HG03342 (cell line): ENCODE data around the gene KIAA1614.

Experiments used
- ATAC-seq: cut with Tn5 transposase; IDR thresholded peaks from one replicate; pipeline ENCODE4 v1.9.1; 2021; ENCODE audit warnings: mild to moderate bottlenecking, moderate library complexity; ENCODE audit not compliant: unreplicated experiment

Gene KIAA1614

GRCh38 chr1:180981596-180982387, 69.1 kb downstream of the KIAA1614 start:
- ATAC-seq: peak; percentile 90

GRCh38 chr1:180982422-180982821, 69.7 kb downstream of the KIAA1614 start:
- no peak for ATAC-seq

DNA sequence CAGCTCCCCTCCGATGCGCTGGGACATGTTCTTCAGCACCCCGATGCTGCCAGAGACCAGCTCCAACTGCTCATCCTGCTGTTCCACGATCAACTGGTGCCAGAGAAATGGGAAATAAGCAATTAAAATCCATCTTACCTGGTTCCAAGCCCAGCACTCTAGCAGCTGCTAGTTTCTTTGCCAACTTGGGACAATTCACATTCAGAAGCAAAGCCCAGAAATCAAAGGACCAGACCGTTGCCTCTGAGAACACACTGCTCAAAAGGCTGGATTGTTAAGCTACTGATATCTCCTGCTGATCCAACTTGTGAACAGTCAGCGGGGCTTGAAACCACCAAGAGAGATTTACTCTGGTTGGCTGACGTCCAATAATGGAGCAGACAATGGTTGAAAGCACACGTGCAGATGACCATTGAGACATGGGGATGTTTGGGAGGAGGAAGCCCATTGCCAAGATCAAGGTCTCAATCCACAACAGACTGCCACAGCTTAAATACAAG, 75.6 kb downstream of the KIAA1614 start:
- ATAC-seq: no peak

- no peak for ATAC-seq
Measured at GRCh38 chr1:180994262-180994661, 81.6 kb downstream of the KIAA1614 start.

GRCh38 chr1:180997843-180998504, 85.3 kb downstream of the KIAA1614 start:
- no peak for ATAC-seq
